BJ (cell line): ENCODE results near the gene CSF3. TPM values are rescaled to one million over a fixed set of nuclear protein-coding genes. Genes with fewer than 3 reads are reported as not detected.

Source experiments
- CTCF ChIA-PET: fragments of 350-600 bp; formaldehyde crosslinking; extraction: SDS; loops from one replicate; lab custom pipeline; 2021; ENCODE audit warnings: antibody characterized with exemption, inconsistent platforms; lab: Yijun Ruan, JAX
- POLR2A ChIA-PET: fragments of 300-600 bp; sonication (Branson Sonifier 250); formaldehyde crosslinking; extraction: SDS; loops from one replicate; lab custom pipeline; 2021; ENCODE audit warnings: antibody characterized with exemption; lab: Charles Lee
- DNase-seq: peaks from one replicate; pipeline ENCODE4 v3.0.0-alpha.2; 2011; ENCODE audit warnings: low read depth
- H3K27me3 ChIP-seq: 2 replicates; pipeline ENCODE4 v1.6.0; 2011; ENCODE audit warnings: low read length; ENCODE audit not compliant: control insufficient read depth, insufficient read depth
- H3K36me3 ChIP-seq: 2 replicates; pipeline ENCODE4 v1.5.1; 2011; ENCODE audit warnings: low read length; ENCODE audit not compliant: control insufficient read depth, insufficient read depth
- H3K4me3 ChIP-seq: 2 replicates; pipeline ENCODE4 v1.5.1; 2011; ENCODE audit warnings: low read depth, mild to moderate bottlenecking, control low read depth, low read length
- polyA plus RNA-seq: library from polyadenylated mRNA; depleted of rRNA; stranded (reverse); fragments of >200 nt; gene quantifications from 2 replicates; pipeline ENCODE4 v1.2.3, GENCODE V29; 2011
- TF ChIP-seq, protein P1 (sequence below): IDR thresholded peaks from 2 replicates; pipeline ENCODE4 v1.5.1; 2011; ENCODE audit warnings: low read depth, mild to moderate bottlenecking, control low read depth, inconsistent platforms, low read length, moderate library complexity; ENCODE audit not compliant: insufficient read depth

Gene CSF3
- polyA plus RNA-seq, 1 experiment = not detected

- H3K36me3 ChIP-seq = peaks cover 17% of the 10 kb centered on the region
- H3K27me3 ChIP-seq = no peaks in the 10 kb centered on the region
- DNase-seq = no peak
- ChIA-PET CTCF (interaction anchor here (0.6 to 5.0 kb wide), 27 partner anchors 10 to 521 kb away, joined by 3 to 133 read pairs (median 5); partner anchors contain the start of genes CSF3, MED24 and PSMD3), POLR2A (interaction anchor here (1.0 kb wide), 1 partner anchor 71 kb away, joined by 9 read pairs; no protein-coding TSS in a partner anchor)
- TF ChIP-seq, protein P1, sequence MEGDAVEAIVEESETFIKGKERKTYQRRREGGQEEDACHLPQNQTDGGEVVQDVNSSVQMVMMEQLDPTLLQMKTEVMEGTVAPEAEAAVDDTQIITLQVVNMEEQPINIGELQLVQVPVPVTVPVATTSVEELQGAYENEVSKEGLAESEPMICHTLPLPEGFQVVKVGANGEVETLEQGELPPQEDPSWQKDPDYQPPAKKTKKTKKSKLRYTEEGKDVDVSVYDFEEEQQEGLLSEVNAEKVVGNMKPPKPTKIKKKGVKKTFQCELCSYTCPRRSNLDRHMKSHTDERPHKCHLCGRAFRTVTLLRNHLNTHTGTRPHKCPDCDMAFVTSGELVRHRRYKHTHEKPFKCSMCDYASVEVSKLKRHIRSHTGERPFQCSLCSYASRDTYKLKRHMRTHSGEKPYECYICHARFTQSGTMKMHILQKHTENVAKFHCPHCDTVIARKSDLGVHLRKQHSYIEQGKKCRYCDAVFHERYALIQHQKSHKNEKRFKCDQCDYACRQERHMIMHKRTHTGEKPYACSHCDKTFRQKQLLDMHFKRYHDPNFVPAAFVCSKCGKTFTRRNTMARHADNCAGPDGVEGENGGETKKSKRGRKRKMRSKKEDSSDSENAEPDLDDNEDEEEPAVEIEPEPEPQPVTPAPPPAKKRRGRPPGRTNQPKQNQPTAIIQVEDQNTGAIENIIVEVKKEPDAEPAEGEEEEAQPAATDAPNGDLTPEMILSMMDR = no peak
- no peak overlapping the region for H3K4me3 ChIP-seq
These were observed 12.4 kb downstream of the CSF3 start for GRCh38 chr17:40027614-40028012.

GRCh38 chr17:40028595-40028994 is 13.4 kb downstream of the CSF3 start:
- ChIA-PET POLR2A (no interaction called here), CTCF (interaction anchor here (1.2 to 5.0 kb wide), 10 partner anchors 8 to 163 kb away, joined by 4 to 133 read pairs (median 7); partner anchors contain the start of gene CSF3)
- DNase-seq = no peak
- H3K36me3 ChIP-seq = peaks cover 22% of the 10 kb centered on the region
- no peaks in the 10 kb centered on the region for H3K27me3 ChIP-seq
- TF ChIP-seq, protein P1 = no peak
- no peak overlapping the region for H3K4me3 ChIP-seq

DNA sequence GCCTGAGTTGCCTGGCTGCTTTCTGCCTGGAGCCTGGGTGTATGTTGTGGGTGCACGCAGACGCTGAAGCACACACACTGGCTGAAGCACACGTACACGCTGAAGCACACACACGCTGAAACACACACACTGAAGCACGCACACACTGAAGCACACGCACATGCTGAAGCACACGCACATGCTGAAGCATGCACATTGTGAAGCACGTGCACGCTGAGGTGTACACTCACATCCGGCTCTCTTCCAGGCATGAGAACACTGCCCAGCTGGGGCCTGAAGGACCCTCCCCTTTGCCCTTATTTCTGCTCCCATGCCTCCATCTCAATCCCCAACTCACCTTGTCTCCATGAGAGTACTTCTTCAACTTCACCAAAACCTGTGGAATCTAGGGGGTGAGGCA is 16.5 kb downstream of the CSF3 start:
- H3K27me3 ChIP-seq = no peaks in the 10 kb centered on the region
- ChIA-PET CTCF (interaction anchor here (0.9 to 3.1 kb wide), 4 partner anchors 10 to 43 kb away, joined by 3 to 11 read pairs (median 4); partner anchors contain the start of gene CSF3), POLR2A (no interaction called here)
- DNase-seq = no peak
- H3K4me3 ChIP-seq = no peak overlapping the region
- TF ChIP-seq, protein P1 = no peak
- peaks cover 24% of the 10 kb centered on the region for H3K36me3 ChIP-seq

GRCh38 chr17:40032322-40033320 is 17.4 kb downstream of the CSF3 start:
- Histone ChIP-seq H3K36me3 (peaks cover 22% of the 10 kb centered on the region), H3K4me3 (no peak overlapping the region), H3K27me3 (no peaks in the 10 kb centered on the region)
- TF ChIP-seq, protein P1 = no peak
- no peak for DNase-seq
- POLR2A ChIA-PET = no interaction called here
- CTCF ChIA-PET = interaction anchor here (0.9 to 3.1 kb wide), 7 partner anchors 9 to 136 kb away, joined by 3 to 11 read pairs (median 4); partner anchors contain the start of genes CSF3 and MED24

GRCh38 chr17:40033339-40033738 is 18.1 kb downstream of the CSF3 start:
- Histone ChIP-seq H3K4me3 (no peak overlapping the region), H3K27me3 (no peaks in the 10 kb centered on the region), H3K36me3 (peaks cover 22% of the 10 kb centered on the region)
- CTCF ChIA-PET = interaction anchor here (1.3 to 3.1 kb wide), 4 partner anchors 20 to 135 kb away, joined by 4 to 9 read pairs (median 6); partner anchors contain the start of gene MED24
- no peak for DNase-seq
- POLR2A ChIA-PET = no interaction called here
- TF ChIP-seq, protein P1 = no peak
